GM12865 (cell line): ENCODE measurements around the gene CDS2.

Source experiments
- DNase-seq: peaks from one replicate; pipeline ENCODE4 v3.0.0; 2010; ENCODE audit warnings: low read depth
- H3K4me3 ChIP-seq: 2 replicates; pipeline ENCODE4 v1.5.1; 2011; ENCODE audit warnings: mild to moderate bottlenecking, low read depth, low read length, control low read depth
- TF ChIP-seq, protein P1 (sequence below): IDR thresholded peaks from 2 replicates; pipeline ENCODE4 v1.5.1; 2011; ENCODE audit warnings: low read length, control low read depth, low read depth, inconsistent platforms; ENCODE audit not compliant: insufficient read depth; ENCODE audit errors: missing control alignments

CDS2 gene

DNA sequence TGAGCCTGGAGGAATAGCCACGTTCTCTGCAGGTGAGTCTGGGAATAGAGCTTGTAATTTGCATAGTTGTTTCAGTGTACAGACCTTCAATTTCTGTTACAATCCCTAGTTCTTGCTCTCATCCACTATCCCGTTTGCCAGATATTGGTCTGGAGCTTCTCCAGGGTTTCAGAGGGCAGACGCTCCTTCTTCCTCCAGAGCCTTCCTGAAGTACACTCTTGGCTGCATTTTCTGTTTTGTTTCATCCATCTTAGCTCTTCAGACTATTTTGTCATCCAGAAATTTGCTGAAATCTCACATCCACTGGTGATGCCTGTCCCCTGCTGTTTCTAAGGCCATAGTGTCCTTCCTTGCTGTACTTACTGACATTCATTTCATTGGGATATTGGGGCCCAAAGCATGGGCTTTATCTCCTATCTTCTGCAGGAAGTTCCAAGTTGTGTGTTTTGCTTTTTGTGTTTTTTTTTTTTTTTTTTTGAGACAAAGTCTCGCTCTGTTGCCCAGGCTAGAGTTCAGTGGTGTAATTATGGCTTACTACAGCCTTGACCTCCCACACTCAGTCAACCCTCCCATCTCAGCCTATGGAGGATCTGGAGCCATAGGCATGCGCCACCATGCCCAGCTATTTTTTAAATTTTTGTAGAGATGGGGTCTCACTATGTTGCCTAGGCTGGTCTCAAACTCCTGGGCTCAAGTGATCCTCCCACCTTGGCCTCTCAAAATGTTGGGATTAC, 18.7 kb downstream of the CDS2 start:
- H3K4me3 ChIP-seq = no peak overlapping the region
- TF ChIP-seq, protein P1, sequence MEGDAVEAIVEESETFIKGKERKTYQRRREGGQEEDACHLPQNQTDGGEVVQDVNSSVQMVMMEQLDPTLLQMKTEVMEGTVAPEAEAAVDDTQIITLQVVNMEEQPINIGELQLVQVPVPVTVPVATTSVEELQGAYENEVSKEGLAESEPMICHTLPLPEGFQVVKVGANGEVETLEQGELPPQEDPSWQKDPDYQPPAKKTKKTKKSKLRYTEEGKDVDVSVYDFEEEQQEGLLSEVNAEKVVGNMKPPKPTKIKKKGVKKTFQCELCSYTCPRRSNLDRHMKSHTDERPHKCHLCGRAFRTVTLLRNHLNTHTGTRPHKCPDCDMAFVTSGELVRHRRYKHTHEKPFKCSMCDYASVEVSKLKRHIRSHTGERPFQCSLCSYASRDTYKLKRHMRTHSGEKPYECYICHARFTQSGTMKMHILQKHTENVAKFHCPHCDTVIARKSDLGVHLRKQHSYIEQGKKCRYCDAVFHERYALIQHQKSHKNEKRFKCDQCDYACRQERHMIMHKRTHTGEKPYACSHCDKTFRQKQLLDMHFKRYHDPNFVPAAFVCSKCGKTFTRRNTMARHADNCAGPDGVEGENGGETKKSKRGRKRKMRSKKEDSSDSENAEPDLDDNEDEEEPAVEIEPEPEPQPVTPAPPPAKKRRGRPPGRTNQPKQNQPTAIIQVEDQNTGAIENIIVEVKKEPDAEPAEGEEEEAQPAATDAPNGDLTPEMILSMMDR = no peak
- DNase-seq = no peak

DNA sequence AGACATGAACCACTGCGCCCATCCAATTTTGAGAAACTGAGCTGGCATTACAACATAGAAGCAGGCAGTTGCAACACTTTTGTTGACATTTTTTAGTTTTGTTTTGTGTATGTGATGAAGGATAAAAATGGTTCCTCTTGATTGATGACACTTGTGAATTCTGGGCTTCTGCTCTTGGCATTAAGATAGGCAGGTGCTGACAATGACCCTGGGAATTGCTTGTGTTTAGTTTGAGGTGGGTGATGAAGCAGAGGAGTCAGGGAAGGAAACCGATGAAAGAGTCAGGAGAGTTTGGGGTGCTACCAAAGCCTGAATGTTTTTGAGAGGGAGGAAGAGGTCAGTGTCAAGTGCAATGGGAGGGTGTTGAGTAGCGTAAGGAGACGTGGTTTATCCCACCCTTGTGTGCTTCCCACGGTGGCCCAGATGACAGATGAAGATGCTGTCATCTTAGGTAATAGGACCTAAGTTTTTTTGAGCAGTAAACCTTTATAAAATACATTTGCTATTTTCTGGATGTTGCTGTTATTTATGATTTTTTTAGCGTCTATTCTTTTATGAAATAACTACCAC, 19.4 kb downstream of the CDS2 start:
- TF ChIP-seq, protein P1 = no peak
- no peak overlapping the region for H3K4me3 ChIP-seq
- DNase-seq = no peak

DNA sequence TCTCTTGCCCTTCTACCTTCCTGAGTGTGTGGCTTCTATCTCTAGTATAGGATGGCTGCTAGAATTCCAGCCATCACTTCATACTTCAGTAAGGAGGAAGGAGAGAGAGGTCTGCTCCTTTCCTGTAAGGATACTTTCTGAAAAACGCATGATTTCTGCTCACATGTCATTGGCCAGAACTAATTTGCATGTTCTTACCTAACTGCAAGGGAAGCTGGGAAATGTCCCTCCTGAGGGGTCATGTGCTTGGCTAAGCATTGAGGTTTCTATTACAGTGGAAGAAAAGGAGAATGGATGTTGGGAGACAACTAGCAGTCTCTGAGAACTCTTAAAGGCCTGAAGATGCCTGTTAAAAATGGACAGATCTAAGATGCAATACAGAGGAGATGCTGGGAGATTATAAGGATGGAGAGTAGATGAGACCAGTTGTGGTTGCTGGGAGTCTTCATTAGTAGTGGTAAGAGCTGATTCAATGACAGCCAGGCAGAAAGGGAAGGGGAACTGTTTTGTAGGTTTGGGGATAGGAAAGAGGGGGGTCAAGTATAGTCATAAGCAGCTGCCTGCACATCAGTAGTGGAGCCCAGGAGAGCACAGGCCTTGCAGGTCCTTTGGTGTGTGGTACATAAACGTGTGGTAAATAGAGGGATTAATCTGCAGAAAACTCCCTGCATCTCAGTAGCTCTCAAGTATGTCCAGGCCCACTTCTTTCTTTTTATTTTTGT, 20.2 kb downstream of the CDS2 start:
- no peak overlapping the region for H3K4me3 ChIP-seq
- TF ChIP-seq, protein P1 = no peak
- DNase-seq = no peak

DNA sequence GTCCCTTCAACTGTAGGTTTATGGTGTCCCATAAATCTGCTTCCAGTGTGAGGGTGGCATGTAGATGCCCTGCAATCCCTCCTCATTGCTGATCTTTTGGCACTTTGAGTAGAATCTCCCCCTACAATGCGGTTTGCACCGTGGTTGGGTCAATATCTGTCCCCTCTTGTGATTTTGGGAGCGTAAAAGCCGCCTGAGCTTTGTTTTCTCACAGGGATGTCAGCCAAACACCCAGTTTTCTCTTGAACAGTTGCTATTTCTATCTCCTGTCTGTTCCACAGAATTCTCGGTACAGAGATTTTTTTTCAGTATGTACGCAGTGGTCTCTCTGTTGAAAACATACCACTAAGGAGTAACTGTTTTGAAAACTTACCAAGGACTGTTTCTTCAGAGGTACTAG, 21.8 kb downstream of the CDS2 start:
- TF ChIP-seq, protein P1 = no peak
- no peak overlapping the region for H3K4me3 ChIP-seq
- no peak for DNase-seq

DNA sequence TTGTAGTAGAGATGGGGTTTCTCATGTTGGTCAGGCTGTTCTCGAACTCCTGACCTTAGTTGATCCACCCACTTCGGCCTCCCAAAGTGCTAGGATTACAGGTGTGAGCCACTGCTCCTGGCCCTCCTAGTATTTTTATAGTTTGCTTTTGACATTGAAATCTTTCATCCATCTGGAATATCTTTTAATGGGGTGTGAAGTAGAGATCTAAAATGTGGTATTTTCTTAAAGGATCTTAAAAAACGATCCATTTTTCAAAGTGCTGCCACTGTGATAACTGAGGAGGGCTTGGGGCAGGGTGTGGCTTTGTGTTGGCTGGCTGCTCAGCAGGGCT, 23.1 kb downstream of the CDS2 start:
- no peak for DNase-seq
- TF ChIP-seq, protein P1 = no peak

DNA sequence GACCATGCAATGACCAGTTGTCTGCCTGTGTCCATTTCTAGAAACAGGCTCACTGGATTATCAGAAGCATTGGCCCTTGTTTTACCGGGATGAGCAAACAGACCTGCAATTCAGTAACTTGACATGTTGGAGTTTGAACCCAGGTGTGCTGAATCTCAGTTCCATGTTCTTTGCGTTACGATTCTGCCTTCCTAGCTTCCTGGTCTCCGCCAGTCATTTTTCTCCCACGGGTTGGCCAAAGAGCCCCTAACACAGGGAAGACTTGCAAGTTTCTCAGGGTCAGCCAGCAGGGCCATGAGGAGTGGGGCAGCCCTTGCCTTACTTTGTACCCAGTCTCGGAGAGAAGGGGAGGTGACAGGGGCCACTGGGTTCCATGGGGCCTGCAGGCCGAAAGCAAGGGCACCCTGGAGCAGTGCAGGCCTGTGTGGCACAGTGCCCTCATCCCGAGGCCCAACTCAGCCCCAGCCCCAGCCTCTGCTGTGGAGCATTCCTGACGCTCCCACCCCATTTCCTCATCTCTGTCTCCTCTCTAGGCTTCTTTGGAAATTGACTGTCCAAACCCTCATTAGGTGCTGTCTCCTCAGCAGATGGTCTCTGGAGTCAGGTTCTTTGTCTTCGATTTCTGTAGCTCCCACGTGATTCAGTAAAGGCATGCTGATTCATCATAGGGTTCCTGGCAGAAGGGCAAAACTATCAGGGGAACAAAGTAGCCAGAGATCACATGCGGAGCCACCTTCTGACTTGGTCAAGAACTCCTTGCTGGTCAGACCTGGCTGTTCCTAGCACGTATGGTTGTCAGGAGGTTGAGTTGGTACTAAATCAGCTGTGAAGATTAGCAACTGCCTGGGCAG, 23.6 kb downstream of the CDS2 start:
- DNase-seq = no peak
- no peak overlapping the region for H3K4me3 ChIP-seq
- TF ChIP-seq, protein P1 = no peak

More for the DNA sequence above, 23.1 kb downstream of the CDS2 start:
- H3K4me3 ChIP-seq = no peak overlapping the region
